SK-N-SH (cell line): Measurements from ENCODE around the gene MRM2. TPM values are rescaled to one million over a fixed set of nuclear protein-coding genes. Genes with fewer than 3 reads are reported as not detected.

Experiments used
- CTCF ChIA-PET: fragments of 300-600, 350-600 bp; formaldehyde crosslinking; extraction: SDS; loops from one replicate; lab custom pipeline; 2021; lab: Yijun Ruan, JAX
- POLR2A ChIA-PET: fragments of 350-600 bp; sonication (Branson Sonifier 250); formaldehyde crosslinking; extraction: SDS; loops from one replicate; lab custom pipeline; 2020; ENCODE audit warnings: antibody characterized with exemption, inconsistent platforms; lab: Yijun Ruan, JAX
- DNase-seq: peaks from one replicate; pipeline ENCODE4 v3.0.0; 2012
- H2AFZ ChIP-seq: fragments of 200-600 bp; sonication (generic); 2 replicates; pipeline ENCODE4 v1.8.1; 2016; ENCODE audit warnings: antibody characterized with exemption, mild to moderate bottlenecking, low read depth
- H3F3A ChIP-seq: fragments of 200-600 bp; sonication (generic); replicated peaks from 2 replicates; pipeline ENCODE3; 2016; ENCODE audit warnings: antibody characterized with exemption, mild to moderate bottlenecking; ENCODE audit not compliant: insufficient read depth
- H3K27ac ChIP-seq, 2 experiments: fragments of 200-500 bp in 1 of 2; fragments of 200-600 bp in 1 of 2; sonication (Bioruptor generic) in 1 of 2; sonication (generic), shearing (Covaris generic) in 1 of 2; 2 replicates each; pipeline versions ENCODE4 v1.5.1 to v1.6.1; 2014 to 2016; ENCODE audit warnings: low read depth in 2 of 2, inconsistent platforms in 1 of 2, low read length in 1 of 2, mild to moderate bottlenecking in 1 of 2, mixed read lengths in 1 of 2
- H3K27me3 ChIP-seq: fragments of 200-600 bp; sonication (generic), shearing (Covaris generic); 2 replicates; pipeline ENCODE4 v1.6.1; 2016; ENCODE audit warnings: mixed run types; ENCODE audit not compliant: insufficient read depth
- H3K36me3 ChIP-seq, 2 experiments: fragments of 200-500 bp in 1 of 2; fragments of 200-600 bp in 1 of 2; sonication (Bioruptor generic) in 1 of 2; sonication (generic) in 1 of 2; replicated peaks in 1 of 2; 2 replicates each; pipeline versions ENCODE3 to v1.5.1; 2014 to 2016; ENCODE audit warnings: low read length in 1 of 2, mild to moderate bottlenecking in 1 of 2; ENCODE audit not compliant: insufficient read depth in 2 of 2, control insufficient read depth in 1 of 2
- H3K4me1 ChIP-seq, 2 experiments: fragments of 200-500 bp in 1 of 2; fragments of 200-600 bp in 1 of 2; sonication (Bioruptor generic) in 1 of 2; sonication (generic), shearing (Covaris generic) in 1 of 2; 2 replicates each; pipeline versions ENCODE4 v1.5.1 to v1.6.1; 2014 to 2016; ENCODE audit warnings: low read depth in 1 of 2, low read length in 1 of 2, mixed run types in 1 of 2; ENCODE audit not compliant: insufficient read depth in 2 of 2, control insufficient read depth in 1 of 2
- H3K4me2 ChIP-seq: fragments of 200-600 bp; sonication (generic), shearing (Covaris generic); 2 replicates; pipeline ENCODE4 v1.6.1; 2017; ENCODE audit warnings: mixed run types
- H3K4me3 ChIP-seq, 2 experiments: fragments of 200-500 bp in 1 of 2; fragments of 200-600 bp in 1 of 2; sonication (Bioruptor generic) in 1 of 2; sonication (generic), shearing (Covaris generic) in 1 of 2; 2 replicates each; pipeline versions ENCODE4 v1.5.1 to v1.8.1; 2014 to 2016; ENCODE audit warnings: low read depth in 2 of 2, inconsistent platforms in 1 of 2, low read length in 1 of 2, mild to moderate bottlenecking in 1 of 2, mixed read lengths in 1 of 2, moderate library complexity in 1 of 2
- H3K79me2 ChIP-seq: fragments of 200-600 bp; sonication (generic); 2 replicates; pipeline ENCODE4 v1.8.1; 2017; ENCODE audit warnings: mild to moderate bottlenecking; ENCODE audit not compliant: insufficient read depth
- H3K9ac ChIP-seq: fragments of 200-600 bp; sonication (generic); 2 replicates; pipeline ENCODE4 v1.6.1; 2017; ENCODE audit warnings: mixed run types
- H3K9me2 ChIP-seq: fragments of 200-600 bp; sonication (generic); 2 replicates; pipeline ENCODE4 v1.6.1; 2017; ENCODE audit warnings: mixed run types
- H3K9me3 ChIP-seq: fragments of 200-600 bp; sonication (generic); 2 replicates; pipeline ENCODE4 v1.6.1; 2017; ENCODE audit warnings: mixed run types, mild to moderate bottlenecking, moderate library complexity
- H4K20me1 ChIP-seq: fragments of 200-600 bp; sonication (generic); 2 replicates; pipeline ENCODE4 v1.6.1; 2017; ENCODE audit warnings: mild to moderate bottlenecking, mixed run types; ENCODE audit not compliant: insufficient read depth
- CHD2 ChIP-seq: fragments of 150-350 bp; IDR thresholded peaks from 2 replicates; pipeline ENCODE4 v1.6.1; 2018; ENCODE audit warnings: low read length; ENCODE audit not compliant: partially characterized antibody
- ELF1 ChIP-seq: IDR thresholded peaks from 2 replicates; pipeline ENCODE4 v1.4.0; 2012
- MEF2A ChIP-seq: IDR thresholded peaks from 2 replicates; pipeline ENCODE4 v1.4.0; 2012; ENCODE audit warnings: low read depth, borderline replicate concordance
- MXI1 ChIP-seq: IDR thresholded peaks from 2 replicates; pipeline ENCODE4 v1.6.1; 2012; ENCODE audit warnings: mild to moderate bottlenecking, low read depth, low read length, improper control_type of control experiment
- NFIC ChIP-seq: IDR thresholded peaks from 2 replicates; pipeline ENCODE4 v1.4.0; 2012; ENCODE audit warnings: borderline replicate concordance
- POLR2AphosphoS5 ChIP-seq: IDR thresholded peaks from 2 replicates; pipeline ENCODE4 v1.6.1; 2012; ENCODE audit warnings: low read depth, low read length
- RAD21 ChIP-seq: IDR thresholded peaks from 2 replicates; pipeline ENCODE4 v1.6.1; 2012; ENCODE audit warnings: mild to moderate bottlenecking, low read length
- RFX5 ChIP-seq: IDR thresholded peaks from 2 replicates; pipeline ENCODE4 v1.6.1; 2012; ENCODE audit warnings: mild to moderate bottlenecking, improper control_type of control experiment, low read length
- SMC3 ChIP-seq: IDR thresholded peaks from 2 replicates; pipeline ENCODE4 v1.6.1; 2012; ENCODE audit warnings: low read depth, low read length, improper control_type of control experiment
- WGBS: methylation state at CpG from one replicate; pipeline ENCODE4 v1.1.6; 2017; ENCODE audit warnings: low lambda C conversion rate; 5-methylcytosine and 5-hydroxymethylcytosine counted together
- polyA plus RNA-seq, 3 experiments: library from polyadenylated mRNA; depleted of rRNA; stranded (reverse); fragments of >200 nt; gene quantifications; 2 replicates each; pipeline ENCODE4 v1.2.3, GENCODE V29; 2012
- TF ChIP-seq, protein P1 (sequence below): IDR thresholded peaks from 2 replicates; pipeline ENCODE4 v1.4.0; 2012; ENCODE audit warnings: low read depth
- TF ChIP-seq, protein P2 (sequence below): fragments of 150-350 bp; IDR thresholded peaks from 2 replicates; pipeline ENCODE4 v1.6.1; 2016; ENCODE audit warnings: mild to moderate bottlenecking, low read depth, low read length
- TF ChIP-seq, protein P3 (sequence below): fragments of 150-350 bp; IDR thresholded peaks from 2 replicates; pipeline ENCODE4 v1.6.1; 2017; ENCODE audit warnings: antibody characterized with exemption, low read length, low read depth, borderline replicate concordance

The MRM2 gene
- polyA plus RNA-seq, 1 of the 3 experiments (the other 2 are of a cell fraction), result 30.7 TPM

DNA sequence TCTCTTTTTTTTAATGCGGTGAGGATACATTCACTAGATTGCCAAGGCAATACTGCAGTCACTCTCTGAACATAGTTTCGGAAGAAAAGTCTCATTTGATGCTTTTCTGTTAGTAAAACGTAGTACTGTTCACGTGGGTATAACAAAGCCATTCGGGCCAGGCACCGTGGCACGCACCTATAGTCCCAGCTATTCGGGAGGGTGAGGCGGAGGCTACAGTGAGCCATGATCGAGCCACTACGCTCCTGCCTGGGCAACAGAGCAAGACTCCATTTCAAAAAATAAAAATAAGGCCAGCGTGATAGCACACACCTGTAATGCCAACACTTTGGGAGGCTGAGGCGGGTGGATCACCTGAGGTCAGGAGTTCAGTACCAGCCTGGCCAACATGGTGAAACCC lies 47.6 kb upstream of the MRM2 start:
- H3K79me2 ChIP-seq, result peaks cover 7% of the 10 kb centered on the region; the same call in 1 of the 2 replicates
- no peak overlapping the region for H3K4me3 ChIP-seq
- H3K9ac ChIP-seq, result no peak overlapping the region
- no peak overlapping the region for H3K27ac ChIP-seq
- ChIA-PET POLR2A (no interaction called here), CTCF (no interaction called here)
- no peak overlapping the region for H2AFZ ChIP-seq
- H3K36me3 ChIP-seq, result no peaks in the 10 kb centered on the region
- WGBS, result 91% methylated on average over 13 of the region's 13 CpGs
- no peaks in the 10 kb centered on the region for H3K27me3 ChIP-seq
- H4K20me1 ChIP-seq, result no peaks in the 10 kb centered on the region
- no peaks in the 10 kb centered on the region for H3K9me2 ChIP-seq
- no peak for TF ChIP-seq RAD21
- TF ChIP-seq, protein P1, sequence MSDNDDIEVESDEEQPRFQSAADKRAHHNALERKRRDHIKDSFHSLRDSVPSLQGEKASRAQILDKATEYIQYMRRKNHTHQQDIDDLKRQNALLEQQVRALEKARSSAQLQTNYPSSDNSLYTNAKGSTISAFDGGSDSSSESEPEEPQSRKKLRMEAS, result no peak
- H3K4me2 ChIP-seq, result no peak overlapping the region
- no peaks in the 10 kb centered on the region for H3F3A ChIP-seq
- no peaks in the 10 kb centered on the region for H3K9me3 ChIP-seq
- DNase-seq, result no peak
- no peaks in the 10 kb centered on the region for H3K4me1 ChIP-seq

DNA sequence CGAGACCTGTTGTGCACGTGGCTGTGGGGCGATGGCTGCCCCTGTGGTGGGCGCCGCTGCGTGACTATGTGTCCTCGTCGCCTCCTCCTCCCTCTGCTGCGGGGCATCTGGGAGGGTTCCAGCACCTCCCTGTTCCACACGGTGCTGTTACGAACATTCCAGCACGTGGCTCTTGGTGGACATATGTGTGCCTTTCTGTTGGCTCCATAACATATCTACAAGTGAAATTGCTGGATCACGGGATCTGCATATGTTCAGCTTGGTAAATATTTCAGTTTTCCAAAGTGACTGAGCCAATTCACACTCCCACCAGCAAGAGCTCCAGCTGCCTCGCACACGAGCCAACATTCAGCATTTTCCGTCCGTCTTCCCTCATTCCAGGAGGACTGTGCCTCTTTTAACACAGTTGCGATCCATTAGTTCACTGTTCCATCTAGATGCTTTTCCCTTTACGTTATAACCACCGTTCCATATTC lies 47.1 kb upstream of the MRM2 start:
- POLR2A ChIA-PET, result no interaction called here
- Histone ChIP-seq H3K4me2 (no peak overlapping the region), H3K36me3 (no peaks in the 10 kb centered on the region), H3K9ac (no peak overlapping the region), H3K4me3 (no peak overlapping the region), H2AFZ (no peak overlapping the region), H3K4me1 (no peaks in the 10 kb centered on the region), H4K20me1 (no peaks in the 10 kb centered on the region), H3K27me3 (no peaks in the 10 kb centered on the region), H3K9me3 (no peaks in the 10 kb centered on the region), H3K27ac (no peak overlapping the region), H3K9me2 (no peaks in the 10 kb centered on the region), H3K79me2 (peaks cover 3% of the 10 kb centered on the region; the same call in 1 of the 2 replicates), H3F3A (no peaks in the 10 kb centered on the region)
- CTCF ChIA-PET, result no interaction called here
- no peak for DNase-seq
- TF ChIP-seq ELF1, result no peak
- no peak for TF ChIP-seq POLR2AphosphoS5
- TF ChIP-seq, protein P2, sequence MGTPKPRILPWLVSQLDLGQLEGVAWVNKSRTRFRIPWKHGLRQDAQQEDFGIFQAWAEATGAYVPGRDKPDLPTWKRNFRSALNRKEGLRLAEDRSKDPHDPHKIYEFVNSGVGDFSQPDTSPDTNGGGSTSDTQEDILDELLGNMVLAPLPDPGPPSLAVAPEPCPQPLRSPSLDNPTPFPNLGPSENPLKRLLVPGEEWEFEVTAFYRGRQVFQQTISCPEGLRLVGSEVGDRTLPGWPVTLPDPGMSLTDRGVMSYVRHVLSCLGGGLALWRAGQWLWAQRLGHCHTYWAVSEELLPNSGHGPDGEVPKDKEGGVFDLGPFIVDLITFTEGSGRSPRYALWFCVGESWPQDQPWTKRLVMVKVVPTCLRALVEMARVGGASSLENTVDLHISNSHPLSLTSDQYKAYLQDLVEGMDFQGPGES, result no peak
- no peak for TF ChIP-seq SMC3
- TF ChIP-seq MXI1, result no peak
- TF ChIP-seq, protein P3, sequence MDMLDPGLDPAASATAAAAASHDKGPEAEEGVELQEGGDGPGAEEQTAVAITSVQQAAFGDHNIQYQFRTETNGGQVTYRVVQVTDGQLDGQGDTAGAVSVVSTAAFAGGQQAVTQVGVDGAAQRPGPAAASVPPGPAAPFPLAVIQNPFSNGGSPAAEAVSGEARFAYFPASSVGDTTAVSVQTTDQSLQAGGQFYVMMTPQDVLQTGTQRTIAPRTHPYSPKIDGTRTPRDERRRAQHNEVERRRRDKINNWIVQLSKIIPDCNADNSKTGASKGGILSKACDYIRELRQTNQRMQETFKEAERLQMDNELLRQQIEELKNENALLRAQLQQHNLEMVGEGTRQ, result no peak
- no peak for TF ChIP-seq CHD2
- no peak for TF ChIP-seq NFIC
- WGBS, result 97% methylated on average over 20 of the region's 20 CpGs

DNA sequence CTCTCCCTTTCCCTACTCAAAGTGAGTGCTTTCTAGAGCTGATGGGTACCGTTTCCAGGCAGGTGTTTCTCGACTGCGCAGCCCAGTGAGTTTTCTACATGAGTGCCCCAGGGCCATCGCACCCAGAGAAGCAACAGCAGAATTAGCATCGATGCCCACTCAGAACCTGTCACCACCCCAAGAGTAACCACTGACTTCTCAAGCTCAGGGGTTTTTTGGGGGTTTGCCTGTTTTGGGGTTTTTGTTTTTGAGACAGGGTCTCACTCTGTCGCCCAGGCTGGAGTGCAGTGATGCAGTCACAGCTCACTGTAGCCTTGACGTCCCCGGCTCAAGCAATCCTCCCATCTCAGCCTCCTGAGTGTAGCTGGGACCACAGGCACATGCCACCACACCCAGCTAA lies 46.5 kb upstream of the MRM2 start:
- Histone ChIP-seq H3K79me2 (peaks cover 9% of the 10 kb centered on the region; the same call in 1 of the 2 replicates), H3K4me1 (no peaks in the 10 kb centered on the region), H3K27me3 (no peaks in the 10 kb centered on the region)
- DNase-seq, result no peak
- no peak for TF ChIP-seq SMC3
- no peak for TF ChIP-seq MEF2A
- TF ChIP-seq RFX5, result no peak
- TF ChIP-seq, all 33 proteins: peak for 0
- Histone ChIP-seq H3K9ac (no peak overlapping the region), H3K36me3 (no peaks in the 10 kb centered on the region), H4K20me1 (0 out of 2 replicates have a peak, but pooled peaks cover 2% of the 10 kb centered on the region), H3K27ac (no peak overlapping the region), H3K4me3 (no peak overlapping the region), H3F3A (no peaks in the 10 kb centered on the region), H3K9me3 (no peaks in the 10 kb centered on the region), H3K4me2 (no peak overlapping the region), H3K9me2 (no peaks in the 10 kb centered on the region), H2AFZ (no peak overlapping the region)
- WGBS, result 91% methylated on average over 8 of the region's 8 CpGs
- ChIA-PET POLR2A (no interaction called here), CTCF (no interaction called here)
